Astrocyte of the cerebellum (primary cell): Measurements from ENCODE around the gene MAGI1.

Experiments
- DNase-seq: peaks from one replicate; pipeline ENCODE4 v3.0.0-alpha.2; 2011; ENCODE audit warnings: low read depth
- H3K4me3 ChIP-seq: 2 replicates; pipeline ENCODE4 v1.5.1; 2011; ENCODE audit warnings: mild to moderate bottlenecking, low read depth, low read length, moderate library complexity
- in situ Hi-C: cut with HindIII; loops from 2 replicates; pipeline ENCODE4 v1.10.0; 2017; ENCODE audit warnings: low sequenced_read_pairs
- TF ChIP-seq, protein P1 (sequence below): IDR thresholded peaks from 2 replicates; pipeline ENCODE4 v1.5.1; 2012; ENCODE audit warnings: low read length, low read depth, moderate library complexity, mild to moderate bottlenecking; ENCODE audit errors: missing control alignments

The MAGI1 gene

GRCh38 chr3:66017084-66017483, 21.6 kb downstream of the MAGI1 start:
- no peak for DNase-seq
- TF ChIP-seq, protein P1, sequence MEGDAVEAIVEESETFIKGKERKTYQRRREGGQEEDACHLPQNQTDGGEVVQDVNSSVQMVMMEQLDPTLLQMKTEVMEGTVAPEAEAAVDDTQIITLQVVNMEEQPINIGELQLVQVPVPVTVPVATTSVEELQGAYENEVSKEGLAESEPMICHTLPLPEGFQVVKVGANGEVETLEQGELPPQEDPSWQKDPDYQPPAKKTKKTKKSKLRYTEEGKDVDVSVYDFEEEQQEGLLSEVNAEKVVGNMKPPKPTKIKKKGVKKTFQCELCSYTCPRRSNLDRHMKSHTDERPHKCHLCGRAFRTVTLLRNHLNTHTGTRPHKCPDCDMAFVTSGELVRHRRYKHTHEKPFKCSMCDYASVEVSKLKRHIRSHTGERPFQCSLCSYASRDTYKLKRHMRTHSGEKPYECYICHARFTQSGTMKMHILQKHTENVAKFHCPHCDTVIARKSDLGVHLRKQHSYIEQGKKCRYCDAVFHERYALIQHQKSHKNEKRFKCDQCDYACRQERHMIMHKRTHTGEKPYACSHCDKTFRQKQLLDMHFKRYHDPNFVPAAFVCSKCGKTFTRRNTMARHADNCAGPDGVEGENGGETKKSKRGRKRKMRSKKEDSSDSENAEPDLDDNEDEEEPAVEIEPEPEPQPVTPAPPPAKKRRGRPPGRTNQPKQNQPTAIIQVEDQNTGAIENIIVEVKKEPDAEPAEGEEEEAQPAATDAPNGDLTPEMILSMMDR, result no peak
- in situ Hi-C loops, result no loop called here
- H3K4me3 ChIP-seq, result no peak overlapping the region

- in situ Hi-C loops, result no loop called here
- TF ChIP-seq, protein P1, result no peak
- no peak for DNase-seq
- H3K4me3 ChIP-seq, result no peak overlapping the region
These were observed 22.9 kb downstream of the MAGI1 start for GRCh38 chr3:66015841-66016240.

- TF ChIP-seq, protein P1, result no peak
- H3K4me3 ChIP-seq, result no peak overlapping the region
- in situ Hi-C loops, result no loop called here
- no peak for DNase-seq
These were observed 24.1 kb downstream of the MAGI1 start for GRCh38 chr3:66014651-66015050.

DNA sequence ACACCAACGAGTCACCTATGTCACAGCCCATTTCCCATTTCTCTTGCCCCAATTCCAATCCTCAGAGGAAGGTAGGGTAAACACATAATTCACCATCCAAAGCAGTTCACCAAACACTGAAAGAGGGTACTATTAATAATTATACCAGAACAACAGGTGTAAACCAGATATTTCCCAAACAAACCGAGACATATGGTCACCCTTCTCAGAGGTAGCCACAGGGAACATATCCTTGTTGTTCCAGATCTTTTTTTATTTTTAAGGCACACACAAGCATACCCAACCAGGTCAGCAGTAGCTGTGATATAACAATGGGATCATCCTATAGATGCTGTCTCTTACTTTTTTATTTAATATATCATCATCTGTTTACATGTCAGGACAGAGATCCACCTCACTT, 24.7 kb downstream of the MAGI1 start:
- TF ChIP-seq, protein P1, result no peak
- H3K4me3 ChIP-seq, result no peak overlapping the region
- no peak for DNase-seq
- in situ Hi-C loops, result no loop called here

DNA sequence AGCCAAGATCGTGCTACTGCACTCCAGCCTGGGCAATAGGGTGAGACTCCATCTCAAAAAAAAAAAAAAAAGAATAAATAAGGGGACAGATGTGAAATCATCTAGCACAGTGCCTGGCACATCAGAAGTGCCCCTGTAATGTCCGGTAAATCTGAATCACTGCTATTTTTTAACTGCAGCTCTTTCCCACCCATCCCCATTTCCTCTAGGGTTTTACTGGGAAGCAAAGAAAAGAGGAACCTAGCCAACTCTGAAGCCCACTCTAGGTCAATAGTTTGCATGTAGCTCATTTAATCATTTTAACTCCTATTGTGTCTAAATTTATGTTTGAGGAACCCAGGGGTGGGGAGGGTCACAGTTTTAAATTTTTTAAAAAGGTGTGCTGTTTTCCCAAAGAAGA, 26.0 kb downstream of the MAGI1 start:
- H3K4me3 ChIP-seq, result no peak overlapping the region
- TF ChIP-seq, protein P1, result no peak
- DNase-seq, result no peak
- in situ Hi-C loops, result no loop called here

GRCh38 chr3:66010739-66011655, 27.7 kb downstream of the MAGI1 start:
- in situ Hi-C loops, result no loop called here
- no peak for DNase-seq
- H3K4me3 ChIP-seq, result no peak overlapping the region
- TF ChIP-seq, protein P1, result no peak
